A204.1 (cell line): Measurements from ENCODE around the gene DNAJA3.

Experiments
- FAIRE-seq: peaks from 2 replicates; lab custom pipeline; 2012; peaks lifted over from hg19 to GRCh38; lab: Jason Lieb, UNC

Gene DNAJA3

GRCh38 chr16:4407543-4408322 is 17.9 kb upstream of the DNAJA3 start:
- no peak for FAIRE-seq

GRCh38 chr16:4408323-4408690 is 17.4 kb upstream of the DNAJA3 start:
- FAIRE-seq: no peak

DNA sequence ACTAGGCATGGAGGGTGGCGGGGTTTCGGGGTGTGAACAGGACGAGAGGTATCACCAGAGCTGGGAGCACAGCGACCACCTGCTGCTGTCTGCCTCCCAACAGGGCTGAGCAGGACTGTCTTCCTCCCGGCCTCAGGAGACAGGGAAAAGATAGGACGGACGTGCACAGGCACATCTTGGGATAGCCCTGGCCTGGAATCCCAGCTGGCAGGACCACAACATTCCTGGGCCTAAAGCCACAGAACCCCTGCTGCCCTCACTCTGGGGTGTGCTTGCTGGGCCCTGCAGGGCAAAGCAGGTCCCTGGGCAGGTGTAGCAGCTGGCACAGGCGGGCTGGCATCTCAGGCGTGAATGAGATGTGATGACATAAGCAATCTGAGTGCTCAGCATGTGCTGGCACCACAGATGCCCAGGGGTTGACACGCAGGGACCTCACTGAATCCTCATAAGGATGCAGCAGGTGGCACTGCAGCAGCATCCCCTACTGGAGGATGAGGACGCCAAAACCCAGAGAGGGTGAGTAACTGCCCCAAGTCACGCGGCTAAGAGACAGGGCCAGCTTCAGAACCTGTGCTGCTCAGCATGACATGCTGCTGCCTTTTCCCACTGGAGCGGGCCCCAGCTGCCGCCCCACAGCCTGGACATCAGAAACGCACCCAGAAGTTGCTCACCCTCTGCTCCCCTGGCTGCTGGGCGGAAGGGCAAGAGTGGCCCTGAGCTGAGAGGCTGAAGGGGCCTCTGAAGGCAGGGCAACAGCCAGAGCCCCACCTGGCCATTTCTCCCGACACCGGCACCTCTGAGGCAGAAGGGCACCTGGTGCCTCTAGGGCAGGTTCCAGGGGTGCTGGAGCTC is 16.4 kb upstream of the DNAJA3 start:
- FAIRE-seq: no peak

DNA sequence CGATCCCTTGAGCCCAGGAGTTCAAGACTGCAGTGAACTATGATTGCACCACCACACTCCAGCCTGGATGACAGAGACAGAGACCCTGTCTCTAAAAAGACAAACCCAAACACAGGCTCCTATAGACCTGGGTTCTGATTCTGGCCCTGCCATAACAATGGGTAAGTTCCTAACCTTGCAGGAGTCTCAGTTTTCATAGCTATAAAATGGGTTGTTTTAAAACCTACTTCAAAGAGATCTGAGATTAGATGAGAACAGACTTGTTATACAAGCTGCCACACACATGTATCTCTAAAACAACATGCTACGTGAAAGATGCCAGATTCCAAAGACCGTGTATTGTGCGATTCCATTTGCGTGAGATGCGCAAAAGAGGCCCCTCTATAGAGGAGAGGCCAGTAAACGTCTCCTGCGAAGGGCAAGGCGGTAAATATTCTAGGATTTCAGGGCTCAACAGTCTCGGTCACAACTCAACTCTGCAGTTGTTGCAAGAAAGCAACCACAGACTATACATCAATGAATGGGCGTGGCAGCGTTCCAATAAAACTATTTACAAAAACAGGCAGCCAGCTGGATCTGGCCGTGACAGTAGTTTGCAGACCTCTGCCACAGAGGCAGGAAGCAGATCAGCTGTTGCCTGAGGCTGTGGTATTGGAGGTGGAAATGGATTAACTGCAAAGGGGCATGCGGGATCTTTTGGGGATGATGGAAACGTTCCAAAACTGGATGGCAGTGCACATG is 15.2 kb upstream of the DNAJA3 start:
- FAIRE-seq: no peak

GRCh38 chr16:4411684-4412083 is 14.0 kb upstream of the DNAJA3 start:
- no peak for FAIRE-seq

DNA sequence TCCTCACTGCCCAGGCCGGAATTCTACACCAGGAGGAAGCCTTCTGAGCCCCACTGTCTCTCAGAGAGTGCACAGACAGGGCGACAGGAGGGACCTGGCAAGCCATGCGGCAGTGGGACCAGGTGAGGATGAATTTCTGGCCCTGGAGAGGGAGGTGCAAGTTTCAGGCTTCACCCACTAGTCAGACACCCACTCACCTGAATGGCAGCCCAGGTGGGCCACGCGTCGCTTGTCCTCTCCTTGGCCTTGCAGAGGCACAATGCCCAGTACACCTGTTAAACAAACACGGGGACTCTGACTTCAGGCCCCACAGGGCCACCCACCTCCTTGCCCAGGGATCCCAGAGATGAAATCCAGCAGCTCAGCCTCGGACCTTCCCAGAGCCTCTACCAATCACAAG is 13.5 kb upstream of the DNAJA3 start:
- no peak for FAIRE-seq

DNA sequence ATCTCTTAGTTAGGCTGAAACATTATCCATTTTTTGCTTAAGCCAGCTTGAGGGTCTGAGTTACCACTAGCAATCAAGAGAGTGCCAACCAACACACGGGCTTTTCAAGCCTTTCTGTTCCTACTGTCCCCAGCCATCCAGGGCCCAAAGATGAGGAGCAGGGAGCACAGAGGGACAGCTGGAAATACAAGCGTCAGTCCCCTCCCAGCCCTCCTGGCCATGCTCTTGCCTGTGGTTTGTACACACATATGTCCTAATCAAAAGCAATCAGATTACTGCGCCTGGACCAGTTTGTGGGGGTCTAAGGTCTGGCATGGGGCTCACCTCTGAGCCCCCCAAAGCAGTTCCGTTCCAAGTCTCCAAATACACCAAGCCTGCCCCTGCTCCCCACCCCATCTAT is 12.8 kb upstream of the DNAJA3 start:
- no peak for FAIRE-seq

- FAIRE-seq: no peak
Observed at GRCh38 chr16:4414187-4414917, 11.3 kb upstream of the DNAJA3 start.

DNA sequence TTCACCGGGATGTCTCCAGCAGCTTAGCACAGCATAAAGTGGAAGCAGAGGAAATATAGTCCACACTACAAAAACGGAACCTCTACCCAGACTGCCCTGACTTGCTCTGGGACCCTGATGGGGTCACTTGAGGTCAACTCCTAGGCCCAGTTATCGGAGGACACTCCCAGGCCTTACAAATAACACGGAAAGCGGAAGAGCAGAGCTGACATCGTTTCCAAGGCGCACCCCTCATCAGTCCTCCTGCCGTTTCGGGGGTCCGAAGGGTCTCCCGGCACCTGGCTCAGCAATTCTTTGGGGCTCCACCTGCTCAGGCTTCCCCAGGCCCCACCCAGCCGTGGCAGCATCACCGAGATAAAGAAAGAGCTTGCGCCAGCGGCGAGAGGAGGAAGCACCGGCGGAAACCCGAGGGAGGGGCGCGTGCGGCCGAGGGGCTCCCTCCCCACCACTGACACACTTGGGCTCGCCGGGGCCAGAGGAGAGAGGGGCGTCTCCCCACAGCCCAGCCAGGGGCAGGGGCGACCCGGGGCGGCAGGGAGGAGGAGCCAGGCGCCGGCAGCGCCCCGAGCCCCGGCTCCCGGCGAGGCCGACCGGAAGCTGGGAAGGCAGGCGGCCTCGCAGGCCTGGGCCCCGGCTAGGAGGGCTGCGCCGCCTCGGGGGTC is 10.0 kb upstream of the DNAJA3 start:
- no peak for FAIRE-seq

DNA sequence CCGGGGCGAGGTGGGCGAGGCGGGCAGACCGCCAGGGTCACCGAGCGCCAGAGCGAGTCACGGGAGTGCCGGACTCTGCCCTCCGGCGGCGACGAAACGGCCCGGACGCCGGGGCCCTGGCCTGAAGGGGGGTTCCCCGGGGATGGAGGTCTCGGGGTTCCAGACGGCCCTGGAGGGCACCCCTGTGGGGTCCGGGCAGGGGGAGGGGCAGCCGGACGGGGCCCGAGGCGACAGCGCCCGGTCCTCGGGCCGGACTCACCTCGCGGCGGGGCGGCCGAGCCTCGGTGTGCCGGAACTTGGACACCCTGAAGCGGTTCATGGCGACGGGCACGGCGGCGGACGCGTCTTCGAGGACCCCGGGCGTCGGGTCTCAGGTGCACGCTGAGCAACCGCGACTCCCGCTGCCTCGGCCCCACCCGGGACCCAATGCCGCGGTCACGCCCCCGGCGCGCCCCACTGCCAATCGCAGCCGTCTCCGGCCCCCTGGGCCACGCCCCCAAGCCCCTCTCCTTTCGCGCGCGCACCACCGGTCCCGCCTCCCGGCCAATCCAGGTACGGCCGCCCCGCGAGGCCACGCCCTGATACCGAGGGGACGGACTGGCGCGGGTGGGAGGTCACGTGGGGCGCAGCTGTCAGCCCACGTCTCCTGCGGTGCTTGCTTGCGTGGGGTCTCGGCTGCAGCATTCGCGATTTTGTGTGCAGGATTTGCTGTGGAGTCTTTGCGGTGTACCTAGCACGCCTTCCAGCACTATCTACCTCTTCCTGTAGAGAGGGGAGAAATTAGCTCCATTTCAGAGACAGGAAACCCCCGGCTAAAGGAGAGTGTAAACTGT is 9.3 kb upstream of the DNAJA3 start, which contains the start of gene CORO7:
Gene CORO7, minus strand, starts transcription at position 397 of the 833 bp plus-strand sequence. Its CDS starts 78 bp downstream, at position 319.
- no peak for FAIRE-seq

DNA sequence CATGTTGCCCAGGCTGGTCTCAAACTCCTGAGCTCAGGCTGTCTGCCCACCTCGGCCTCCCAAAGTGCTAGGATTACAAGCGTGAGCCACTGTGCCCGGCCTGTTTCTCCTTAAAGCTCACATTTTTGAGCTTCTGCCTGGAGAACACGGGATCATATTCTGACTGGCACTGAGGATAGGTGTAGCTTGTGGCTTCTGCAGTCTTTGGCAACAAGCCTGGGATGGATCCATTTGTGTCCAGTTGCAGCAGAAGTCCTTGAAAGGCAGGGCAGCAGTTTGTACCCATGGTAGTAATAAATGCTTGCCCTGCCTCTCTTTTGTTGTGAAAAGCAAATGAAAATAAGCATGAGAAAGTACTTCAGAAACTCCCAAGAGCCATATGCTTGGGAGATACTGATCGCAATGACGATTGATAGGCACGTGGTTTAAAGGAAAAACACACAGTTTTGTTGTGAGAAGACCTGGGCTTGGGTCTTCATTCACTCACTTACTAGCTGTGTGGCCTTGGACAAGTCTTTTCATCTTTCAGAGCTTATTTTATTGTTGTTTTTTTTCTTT is 6.2 kb upstream of the DNAJA3 start:
- no peak for FAIRE-seq

DNA sequence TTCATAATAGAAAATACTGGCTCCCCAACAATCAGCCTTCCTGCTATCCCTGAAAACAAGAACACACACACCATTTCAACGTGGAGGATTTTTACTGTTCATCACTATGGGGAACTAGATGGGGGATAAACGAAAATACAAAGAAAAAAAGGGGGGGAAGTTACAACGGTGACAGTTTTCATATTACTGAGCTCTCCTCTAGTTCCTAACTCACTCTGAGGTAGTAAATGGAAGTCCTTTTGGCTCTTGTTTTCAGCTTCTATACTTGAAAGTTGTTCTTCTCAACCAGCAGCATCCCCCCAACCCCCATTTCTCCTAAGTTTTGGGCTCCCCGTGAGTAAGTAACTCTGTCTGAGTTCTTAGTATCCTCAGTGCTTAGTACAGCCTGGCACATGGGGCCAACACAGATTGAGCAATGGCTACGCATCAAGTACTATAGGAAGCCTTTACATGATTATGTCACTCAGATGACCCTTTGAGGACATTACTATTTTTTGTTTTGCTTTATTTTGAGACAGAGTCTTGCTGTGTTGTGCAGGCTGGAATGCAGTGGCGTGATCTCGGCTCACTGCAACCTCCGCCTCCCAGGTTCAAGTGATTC is 5.1 kb upstream of the DNAJA3 start:
- FAIRE-seq: no peak

DNA sequence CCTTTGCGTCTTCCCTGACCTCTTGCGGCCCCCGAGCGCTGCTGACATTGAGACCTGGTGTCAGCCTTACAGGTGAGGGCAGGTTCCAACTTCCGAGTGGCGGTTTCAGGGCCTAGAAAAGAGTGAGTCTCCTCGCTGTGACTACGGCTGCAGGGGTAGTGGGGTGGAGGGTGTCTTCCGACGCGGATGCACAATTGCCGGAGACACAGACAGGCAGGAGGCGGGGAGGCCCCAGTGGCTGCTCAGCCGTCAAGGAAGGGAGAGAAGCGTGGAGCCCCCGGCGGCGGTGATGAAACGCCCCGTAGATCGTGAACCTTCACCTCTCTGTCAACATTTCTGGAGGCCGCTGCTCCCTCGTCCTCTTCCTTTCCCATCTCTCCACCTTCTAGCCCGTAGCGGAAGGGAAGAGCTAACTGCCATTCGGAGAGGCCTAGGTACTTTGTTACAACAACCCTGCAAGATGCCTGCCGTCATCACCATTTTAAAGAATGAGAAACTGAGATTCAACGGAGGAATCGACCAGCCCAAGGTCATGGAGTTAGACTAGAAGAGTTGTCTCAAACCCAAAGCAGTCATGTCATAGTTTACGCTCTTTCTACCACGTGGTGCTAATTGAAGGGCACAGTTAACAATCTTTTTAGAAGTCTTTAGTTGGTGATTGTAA is 485 bp downstream of the DNAJA3 start:
- no peak for FAIRE-seq

DNA sequence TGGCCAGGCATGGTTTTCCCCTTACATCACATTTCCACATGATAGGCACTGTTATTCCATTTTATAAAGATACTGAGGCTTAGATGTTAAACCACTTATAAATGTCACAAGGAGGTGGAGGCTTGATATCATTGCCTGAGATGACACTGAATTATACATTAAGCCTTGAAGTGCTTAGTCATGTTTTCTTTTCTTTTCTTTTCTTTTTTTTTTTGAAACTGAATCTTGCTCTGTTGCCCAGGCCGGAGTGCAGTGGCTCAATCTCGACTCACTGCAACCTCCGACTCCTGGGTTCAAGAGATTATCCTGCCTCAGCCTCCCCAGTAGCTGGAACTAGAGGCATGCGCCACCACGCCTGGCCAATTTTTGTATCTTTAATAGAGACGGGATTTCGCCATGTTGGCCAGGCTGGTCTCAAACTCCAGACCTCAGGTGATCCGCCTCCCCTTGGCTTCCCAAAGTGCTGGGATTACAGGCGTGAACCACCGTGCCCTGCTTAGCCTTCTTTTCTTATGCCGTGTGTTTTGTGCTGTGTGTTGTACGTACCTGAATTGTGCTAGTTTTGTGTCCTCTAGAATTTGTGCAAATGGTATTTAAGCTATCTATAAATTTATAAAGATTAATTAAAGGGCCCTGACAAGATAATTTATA is 1.2 kb downstream of the DNAJA3 start:
- no peak for FAIRE-seq

GRCh38 chr16:4428500-4428899 is 2.8 kb downstream of the DNAJA3 start:
- FAIRE-seq: no peak

GRCh38 chr16:4431023-4431422 is 5.4 kb downstream of the DNAJA3 start:
- no peak for FAIRE-seq

DNA sequence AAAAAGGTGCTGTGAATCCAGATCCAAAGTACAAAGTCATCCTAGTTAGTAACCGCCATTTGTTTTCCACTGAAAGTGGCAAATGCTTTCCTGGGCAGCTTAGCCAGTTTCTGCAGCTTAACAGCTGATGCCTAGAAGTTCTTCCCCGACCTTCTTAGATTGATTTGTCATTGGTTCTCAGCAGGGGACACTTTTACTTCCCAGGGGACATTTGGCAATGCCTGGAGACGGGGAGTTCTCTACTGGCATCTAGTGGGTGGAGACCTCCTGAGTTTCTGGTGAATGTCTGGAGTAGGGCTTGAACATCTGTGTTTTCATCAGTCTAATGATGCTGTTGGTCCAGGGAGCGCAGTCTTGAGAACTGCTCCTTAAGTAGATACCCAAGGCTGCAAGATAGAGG is 7.6 kb downstream of the DNAJA3 start:
- no peak for FAIRE-seq

GRCh38 chr16:4433914-4434787 is 8.5 kb downstream of the DNAJA3 start:
- no peak for FAIRE-seq
